ENCODE data around the gene ARL17A.
"Not testable (repeated sequence)": the region's sequence is repeated elsewhere in the genome, so short reads cannot be mapped to it uniquely, and the experiment has no call there.

The ARL17A gene

GRCh38 chr17:46598344-46598931 lies 18.9 kb upstream of the ARL17A start:
- H3K9ac ChIP-seq (ENCODE audit: low read depth, low read length); H3K9me3 ChIP-seq (ENCODE audit: control insufficient read depth, insufficient read depth, low read length); H3K27ac ChIP-seq (ENCODE audit: low read depth, low read length); H3K27me3 ChIP-seq (ENCODE audit: control insufficient read depth, insufficient read depth, low read length); H3K4me3 ChIP-seq (ENCODE audit: low read depth, low read length); H3K36me3 ChIP-seq (ENCODE audit: control insufficient read depth, insufficient read depth, low read length); H3K4me1 ChIP-seq (ENCODE audit: control insufficient read depth, insufficient read depth, low read length): not testable (repeated sequence)

GRCh38 chr17:46591332-46591731 lies 11.8 kb upstream of the ARL17A start:
- not testable (repeated sequence) for H3K4me3 ChIP-seq (ENCODE audit: low read depth, low read length); H3K4me1 ChIP-seq (ENCODE audit: control insufficient read depth, insufficient read depth, low read length); H3K9me3 ChIP-seq (ENCODE audit: control insufficient read depth, insufficient read depth, low read length); H3K27me3 ChIP-seq (ENCODE audit: control insufficient read depth, insufficient read depth, low read length); H3K36me3 ChIP-seq (ENCODE audit: control insufficient read depth, insufficient read depth, low read length); H3K27ac ChIP-seq (ENCODE audit: low read depth, low read length); H3K9ac ChIP-seq (ENCODE audit: low read depth, low read length)

- H3K27ac ChIP-seq (ENCODE audit: low read depth, low read length); H3K36me3 ChIP-seq (ENCODE audit: control insufficient read depth, insufficient read depth, low read length); H3K4me1 ChIP-seq (ENCODE audit: control insufficient read depth, insufficient read depth, low read length); H3K27me3 ChIP-seq (ENCODE audit: control insufficient read depth, insufficient read depth, low read length); H3K9ac ChIP-seq (ENCODE audit: low read depth, low read length); H3K9me3 ChIP-seq (ENCODE audit: control insufficient read depth, insufficient read depth, low read length); H3K4me3 ChIP-seq (ENCODE audit: low read depth, low read length): not testable (repeated sequence)
These were observed 11.0 kb upstream of the ARL17A start, which contains the start of gene NSF for GRCh38 chr17:46590157-46591146. TSS of gene NSF (plus strand) at chr17:46590669. CDS start at chr17:46590776, 107 bp downstream.

- H3K9me3 ChIP-seq (ENCODE audit: control insufficient read depth, insufficient read depth, low read length), result not testable (repeated sequence)
These were observed 6.0 kb upstream of the ARL17A start for GRCh38 chr17:46585444-46585843.

GRCh38 chr17:46580082-46580481 lies 591 bp upstream of the ARL17A start:
- H3K4me3 ChIP-seq (ENCODE audit: low read depth, low read length); H3K27me3 ChIP-seq (ENCODE audit: control insufficient read depth, insufficient read depth, low read length); H3K9me3 ChIP-seq (ENCODE audit: control insufficient read depth, insufficient read depth, low read length); H3K27ac ChIP-seq (ENCODE audit: low read depth, low read length); H3K36me3 ChIP-seq (ENCODE audit: control insufficient read depth, insufficient read depth, low read length); H3K9ac ChIP-seq (ENCODE audit: low read depth, low read length); H3K4me1 ChIP-seq (ENCODE audit: control insufficient read depth, insufficient read depth, low read length): not testable (repeated sequence)

More at GRCh38 chr17:46585444-46585843, 6.0 kb upstream of the ARL17A start:
- H3K27me3 ChIP-seq (ENCODE audit: control insufficient read depth, insufficient read depth, low read length); H3K4me3 ChIP-seq (ENCODE audit: low read depth, low read length); H3K4me1 ChIP-seq (ENCODE audit: control insufficient read depth, insufficient read depth, low read length); H3K27ac ChIP-seq (ENCODE audit: low read depth, low read length); H3K9ac ChIP-seq (ENCODE audit: low read depth, low read length); H3K36me3 ChIP-seq (ENCODE audit: control insufficient read depth, insufficient read depth, low read length): not testable (repeated sequence)

GRCh38 chr17:46571796-46572195 lies 7.7 kb downstream of the ARL17A start:
- H3K4me1 ChIP-seq (ENCODE audit: control insufficient read depth, insufficient read depth, low read length); H3K36me3 ChIP-seq (ENCODE audit: control insufficient read depth, insufficient read depth, low read length); H3K4me3 ChIP-seq (ENCODE audit: low read depth, low read length); H3K27me3 ChIP-seq (ENCODE audit: control insufficient read depth, insufficient read depth, low read length); H3K9me3 ChIP-seq (ENCODE audit: control insufficient read depth, insufficient read depth, low read length); H3K9ac ChIP-seq (ENCODE audit: low read depth, low read length); H3K27ac ChIP-seq (ENCODE audit: low read depth, low read length): not testable (repeated sequence)

GRCh38 chr17:46566980-46567379 lies 12.5 kb downstream of the ARL17A start:
- H3K4me1 ChIP-seq (ENCODE audit: control insufficient read depth, insufficient read depth, low read length); H3K9me3 ChIP-seq (ENCODE audit: control insufficient read depth, insufficient read depth, low read length); H3K4me3 ChIP-seq (ENCODE audit: low read depth, low read length); H3K9ac ChIP-seq (ENCODE audit: low read depth, low read length); H3K27ac ChIP-seq (ENCODE audit: low read depth, low read length); H3K36me3 ChIP-seq (ENCODE audit: control insufficient read depth, insufficient read depth, low read length); H3K27me3 ChIP-seq (ENCODE audit: control insufficient read depth, insufficient read depth, low read length): not testable (repeated sequence)

- not testable (repeated sequence) for H3K4me3 ChIP-seq (ENCODE audit: low read depth, low read length); H3K27me3 ChIP-seq (ENCODE audit: control insufficient read depth, insufficient read depth, low read length); H3K9ac ChIP-seq (ENCODE audit: low read depth, low read length); H3K4me1 ChIP-seq (ENCODE audit: control insufficient read depth, insufficient read depth, low read length); H3K9me3 ChIP-seq (ENCODE audit: control insufficient read depth, insufficient read depth, low read length); H3K27ac ChIP-seq (ENCODE audit: low read depth, low read length); H3K36me3 ChIP-seq (ENCODE audit: control insufficient read depth, insufficient read depth, low read length)
These were observed 13.2 kb downstream of the ARL17A start for GRCh38 chr17:46566284-46566683.

GRCh38 chr17:46560048-46560447 lies 19.4 kb downstream of the ARL17A start:
- not testable (repeated sequence) for H3K9ac ChIP-seq (ENCODE audit: low read depth, low read length); H3K36me3 ChIP-seq (ENCODE audit: control insufficient read depth, insufficient read depth, low read length); H3K27ac ChIP-seq (ENCODE audit: low read depth, low read length); H3K27me3 ChIP-seq (ENCODE audit: control insufficient read depth, insufficient read depth, low read length); H3K4me3 ChIP-seq (ENCODE audit: low read depth, low read length); H3K9me3 ChIP-seq (ENCODE audit: control insufficient read depth, insufficient read depth, low read length); H3K4me1 ChIP-seq (ENCODE audit: control insufficient read depth, insufficient read depth, low read length)

- not testable (repeated sequence) for H3K9me3 ChIP-seq (ENCODE audit: control insufficient read depth, insufficient read depth, low read length); H3K9ac ChIP-seq (ENCODE audit: low read depth, low read length); H3K4me3 ChIP-seq (ENCODE audit: low read depth, low read length); H3K36me3 ChIP-seq (ENCODE audit: control insufficient read depth, insufficient read depth, low read length); H3K27me3 ChIP-seq (ENCODE audit: control insufficient read depth, insufficient read depth, low read length); H3K4me1 ChIP-seq (ENCODE audit: control insufficient read depth, insufficient read depth, low read length); H3K27ac ChIP-seq (ENCODE audit: low read depth, low read length)
These were observed 20.3 kb downstream of the ARL17A start for GRCh38 chr17:46559155-46559554.

GRCh38 chr17:46548607-46549006 lies 30.9 kb downstream of the ARL17A start:
- not testable (repeated sequence) for H3K4me3 ChIP-seq (ENCODE audit: low read depth, low read length); H3K36me3 ChIP-seq (ENCODE audit: control insufficient read depth, insufficient read depth, low read length); H3K27ac ChIP-seq (ENCODE audit: low read depth, low read length); H3K27me3 ChIP-seq (ENCODE audit: control insufficient read depth, insufficient read depth, low read length); H3K9me3 ChIP-seq (ENCODE audit: control insufficient read depth, insufficient read depth, low read length); H3K9ac ChIP-seq (ENCODE audit: low read depth, low read length); H3K4me1 ChIP-seq (ENCODE audit: control insufficient read depth, insufficient read depth, low read length)
